ENCODE results near the gene BRD2.

GRCh38 chr6:32954986-32955802, 13.2 kb upstream of the BRD2 start:
- TF ChIP-seq CTCF (conservative IDR thresholded peaks at IDR 0.05; ENCODE audit: low read depth, low read length), result peak; percentile 55
- no peak for TF ChIP-seq EZH2 (IDR thresholded peaks at IDR 0.05; ENCODE audit: low read length, unreplicated experiment)
